ENCODE measurements around the gene OSBPL10.

The OSBPL10 gene

GRCh38 chr3:31988271-31988670, 7.2 kb upstream of the OSBPL10 start:
- no peak for DNase-seq (ENCODE audit: low spot score)

- no peak for DNase-seq (ENCODE audit: low spot score)
These were observed 4.8 kb upstream of the OSBPL10 start for GRCh38 chr3:31985831-31986230.

- no peak for DNase-seq (ENCODE audit: low spot score)
These were observed 3.3 kb upstream of the OSBPL10 start for GRCh38 chr3:31984321-31984720.

- no peak for DNase-seq (ENCODE audit: low spot score)
These were observed 394 bp downstream of the OSBPL10 start for GRCh38 chr3:31980530-31981205.

GRCh38 chr3:31979001-31979697, 1.9 kb downstream of the OSBPL10 start:
- no peak for DNase-seq (ENCODE audit: low spot score)

GRCh38 chr3:31978553-31978952, 2.5 kb downstream of the OSBPL10 start:
- no peak for DNase-seq (ENCODE audit: low spot score)

GRCh38 chr3:31977736-31978135, 3.3 kb downstream of the OSBPL10 start:
- no peak for DNase-seq (ENCODE audit: low spot score)

GRCh38 chr3:31976302-31976701, 4.8 kb downstream of the OSBPL10 start:
- DNase-seq (ENCODE audit: low spot score): no peak

GRCh38 chr3:31974964-31975363, 6.1 kb downstream of the OSBPL10 start:
- no peak for DNase-seq (ENCODE audit: low spot score)

- DNase-seq (ENCODE audit: low spot score): no peak
These were observed 6.6 kb downstream of the OSBPL10 start for GRCh38 chr3:31974471-31974870.

- no peak for DNase-seq (ENCODE audit: low spot score)
These were observed 7.2 kb downstream of the OSBPL10 start for GRCh38 chr3:31973837-31974236.

- DNase-seq (ENCODE audit: low spot score): no peak
These were observed 8.0 kb downstream of the OSBPL10 start for GRCh38 chr3:31973081-31973480.

- DNase-seq (ENCODE audit: low spot score): no peak
These were observed 9.5 kb downstream of the OSBPL10 start for GRCh38 chr3:31971607-31972006.

- DNase-seq (ENCODE audit: low spot score): no peak
These were observed 12.1 kb downstream of the OSBPL10 start for GRCh38 chr3:31968927-31969418.

- DNase-seq (ENCODE audit: low spot score): no peak
These were observed 12.6 kb downstream of the OSBPL10 start for GRCh38 chr3:31968369-31968926.

GRCh38 chr3:31967592-31967991, 13.5 kb downstream of the OSBPL10 start:
- DNase-seq (ENCODE audit: low spot score): no peak

GRCh38 chr3:31966978-31967591, 14.0 kb downstream of the OSBPL10 start:
- DNase-seq (ENCODE audit: low spot score): no peak

GRCh38 chr3:31962801-31963205, 18.3 kb downstream of the OSBPL10 start:
- DNase-seq (ENCODE audit: low spot score): no peak

GRCh38 chr3:31960793-31961431, 20.1 kb downstream of the OSBPL10 start:
- DNase-seq (ENCODE audit: low spot score): no peak

GRCh38 chr3:31959951-31960792, 20.9 kb downstream of the OSBPL10 start:
- DNase-seq (ENCODE audit: low spot score): no peak

- no peak for DNase-seq (ENCODE audit: low spot score)
These were observed 21.8 kb downstream of the OSBPL10 start for GRCh38 chr3:31959251-31959650.

Measured in left forelimb (tissue), 1 donor.